Measurements from ENCODE around the gene RBM46. TPM values are rescaled to one million over a fixed set of nuclear protein-coding genes. Genes with fewer than 3 reads are reported as not detected.

Gene RBM46
- total RNA-seq, 1 donor from 2014 or later = not detected

- TF ChIP-seq CTCF (IDR thresholded peaks at IDR 0.05; ENCODE audit: unreplicated experiment) = no peak
- H3K9me3 Mint-ChIP-seq (ENCODE audit: unreplicated experiment) = no peaks in the 10 kb centered on the region
- no peaks in the 10 kb centered on the region for H3K27me3 Mint-ChIP-seq (ENCODE audit: unreplicated experiment)
- H3K27ac Mint-ChIP-seq (ENCODE audit: unreplicated experiment) = no peak overlapping the region
- no peak overlapping the region for H3K4me3 Mint-ChIP-seq (ENCODE audit: unreplicated experiment)
- DNase-seq (ENCODE audit: low spot score) = no peak
- no peaks in the 10 kb centered on the region for H3K4me1 Mint-ChIP-seq (ENCODE audit: unreplicated experiment)
- no peaks in the 10 kb centered on the region for H3K36me3 Mint-ChIP-seq (ENCODE audit: low read depth, unreplicated experiment)
These were observed 2.8 kb upstream of the RBM46 start for GRCh38 chr4:154778264-154778663.

- TF ChIP-seq CTCF (IDR thresholded peaks at IDR 0.05; ENCODE audit: unreplicated experiment) = peak; percentile 21
- no peak for DNase-seq (ENCODE audit: low spot score)
- no peaks in the 10 kb centered on the region for H3K4me1 Mint-ChIP-seq (ENCODE audit: unreplicated experiment)
- no peak overlapping the region for H3K27ac Mint-ChIP-seq (ENCODE audit: unreplicated experiment)
- no peaks in the 10 kb centered on the region for H3K27me3 Mint-ChIP-seq (ENCODE audit: unreplicated experiment)
- H3K36me3 Mint-ChIP-seq (ENCODE audit: low read depth, unreplicated experiment) = no peaks in the 10 kb centered on the region
- H3K4me3 Mint-ChIP-seq (ENCODE audit: unreplicated experiment) = no peak overlapping the region
- no peaks in the 10 kb centered on the region for H3K9me3 Mint-ChIP-seq (ENCODE audit: unreplicated experiment)
These were observed 1.6 kb upstream of the RBM46 start for GRCh38 chr4:154779362-154779947.

DNA sequence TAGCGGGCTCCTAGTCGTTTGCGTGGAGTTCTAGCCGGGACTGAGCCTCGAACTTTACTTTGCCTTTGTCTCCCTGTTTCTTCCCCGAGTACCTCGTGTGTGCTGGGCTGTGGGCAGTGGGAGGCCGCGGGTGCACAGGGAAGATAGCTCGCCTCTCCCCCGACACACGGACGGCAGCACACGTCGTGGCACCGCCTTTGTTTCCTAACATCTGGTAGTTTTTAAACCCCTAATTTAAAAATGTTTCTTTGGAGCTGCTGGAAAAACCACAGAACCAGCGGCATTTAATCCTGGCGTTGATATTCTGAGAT lies 866 bp downstream of the RBM46 start:
- TF ChIP-seq CTCF (IDR thresholded peaks at IDR 0.05; ENCODE audit: unreplicated experiment) = no peak
- no peak for DNase-seq (ENCODE audit: low spot score)
- Mint-ChIP-seq H3K36me3 (ENCODE audit: low read depth, unreplicated experiment) (no peaks in the 10 kb centered on the region), H3K27ac (ENCODE audit: unreplicated experiment) (no peak overlapping the region), H3K9me3 (ENCODE audit: unreplicated experiment) (no peaks in the 10 kb centered on the region), H3K4me3 (ENCODE audit: unreplicated experiment) (no peak overlapping the region), H3K4me1 (ENCODE audit: unreplicated experiment) (no peaks in the 10 kb centered on the region), H3K27me3 (ENCODE audit: unreplicated experiment) (no peaks in the 10 kb centered on the region)

DNA sequence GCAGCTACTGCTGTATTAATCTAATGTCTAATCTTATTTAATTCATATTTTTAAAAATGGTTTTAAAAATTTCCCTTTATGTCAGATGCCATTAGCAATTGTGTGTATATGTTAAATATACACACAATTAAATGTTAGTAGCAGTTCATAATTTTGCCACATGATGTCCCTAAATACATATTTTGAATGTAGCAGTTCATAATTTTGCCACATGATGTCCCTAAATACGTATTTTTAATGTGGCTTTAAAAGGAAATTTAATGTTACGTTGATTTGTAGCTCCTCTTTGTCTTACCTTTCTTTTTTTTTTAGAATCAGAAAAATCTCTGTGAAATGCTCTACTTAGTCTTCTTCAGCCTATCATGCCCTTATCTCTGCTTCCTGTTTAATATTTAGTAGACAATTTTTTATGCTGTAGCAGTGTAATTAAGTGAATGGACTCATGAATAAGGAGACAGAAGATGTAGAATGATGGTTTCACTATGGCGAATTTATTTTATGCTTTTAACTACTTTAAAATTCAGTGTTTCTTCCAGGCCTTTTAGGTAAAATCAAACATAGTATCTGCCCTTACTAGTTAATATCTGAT lies 26.1 kb downstream of the RBM46 start:
- H3K36me3 Mint-ChIP-seq (ENCODE audit: low read depth, unreplicated experiment) = no peaks in the 10 kb centered on the region
- H3K4me1 Mint-ChIP-seq (ENCODE audit: unreplicated experiment) = peaks cover 21% of the 10 kb centered on the region
- DNase-seq (ENCODE audit: low spot score) = no peak
- no peak overlapping the region for H3K4me3 Mint-ChIP-seq (ENCODE audit: unreplicated experiment)
- no peak overlapping the region for H3K27ac Mint-ChIP-seq (ENCODE audit: unreplicated experiment)
- no peaks in the 10 kb centered on the region for H3K9me3 Mint-ChIP-seq (ENCODE audit: unreplicated experiment)
- TF ChIP-seq CTCF (IDR thresholded peaks at IDR 0.05; ENCODE audit: unreplicated experiment) = peak; percentile 75
- H3K27me3 Mint-ChIP-seq (ENCODE audit: unreplicated experiment) = no peaks in the 10 kb centered on the region

DNA sequence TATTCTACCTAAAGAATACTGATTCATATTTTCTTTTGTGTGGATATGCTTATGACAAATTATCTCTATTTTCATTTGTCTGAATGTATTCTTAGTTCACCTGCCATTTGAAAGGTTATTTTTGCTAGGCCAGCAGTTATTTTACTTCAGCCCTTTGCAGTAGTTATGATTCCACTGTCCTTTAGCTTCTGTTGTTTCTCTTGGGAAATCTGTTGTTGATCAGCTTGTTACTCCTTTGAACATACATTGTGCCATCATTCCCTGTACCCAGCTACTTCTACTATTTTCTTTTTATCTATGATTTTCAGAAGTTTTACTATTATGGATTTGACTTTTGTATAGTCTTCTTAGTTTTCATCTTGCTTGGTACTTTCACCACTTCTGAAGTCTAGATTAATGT lies 37.2 kb downstream of the RBM46 start:
- Mint-ChIP-seq H3K4me1 (ENCODE audit: unreplicated experiment) (peaks cover 7% of the 10 kb centered on the region), H3K9me3 (ENCODE audit: unreplicated experiment) (no peaks in the 10 kb centered on the region), H3K27ac (ENCODE audit: unreplicated experiment) (no peak overlapping the region), H3K4me3 (ENCODE audit: unreplicated experiment) (no peak overlapping the region), H3K27me3 (ENCODE audit: unreplicated experiment) (peaks cover 2% of the 10 kb centered on the region), H3K36me3 (ENCODE audit: low read depth, unreplicated experiment) (no peaks in the 10 kb centered on the region)
- no peak for TF ChIP-seq CTCF (IDR thresholded peaks at IDR 0.05; ENCODE audit: unreplicated experiment)
- no peak for DNase-seq (ENCODE audit: low spot score)
